Testis (tissue), 3 donors: ENCODE data around the gene ITGA6. TPM values are rescaled to one million over a fixed set of nuclear protein-coding genes. Genes with fewer than 3 reads are reported as not detected.

Experiments used
- DNase-seq: peaks from one replicate; pipeline ENCODE4 v3.0.0-alpha.2; 2019
- H3K27ac ChIP-seq, 2 donors: fragments of 200-600 bp; sonication (generic); one replicate each; pipeline ENCODE4 v1.5.1; 2019
- H3K27me3 ChIP-seq: fragments of 200-600 bp; sonication (generic); one replicate; pipeline ENCODE4 v1.5.1; 2019
- H3K36me3 ChIP-seq: fragments of 200-600 bp; sonication (generic); one replicate; pipeline ENCODE4 v1.5.1; 2017; ENCODE audit warnings: low read depth; ENCODE audit errors: missing control alignments
- H3K4me1 ChIP-seq: fragments of 200-600 bp; sonication (generic); one replicate; pipeline ENCODE4 v1.5.1; 2019
- H3K4me3 ChIP-seq, 2 donors: fragments of 200-600 bp; sonication (generic); one replicate each; pipeline ENCODE4 v1.5.1; 2017 to 2019
- H3K9me3 ChIP-seq: fragments of 200-600 bp; sonication (generic); one replicate; pipeline ENCODE4 v1.5.1; 2017
- POLR2A ChIP-seq: fragments of 450-650 bp; IDR thresholded peaks from one replicate; pipeline ENCODE4 v1.6.1; 2017; ENCODE audit warnings: antibody characterized with exemption, mild to moderate bottlenecking, moderate library complexity
- WGBS, 2 donors: methylation state at CpG; one replicate each; pipeline ENCODE4 v1.1.5; 2018; 5-methylcytosine and 5-hydroxymethylcytosine counted together
- intact Hi-C: fragments of 100-400 bp; cut with DNase I; formaldehyde crosslinking; loops from one replicate; pipeline ENCODE4 v1.15.1; 2023; ENCODE audit warnings: low total_unique reads
- polyA plus RNA-seq: library from polyadenylated mRNA; stranded (reverse); fragments of 350-450 nt; fragmentation: Illumina TruSeq; extraction: RNeasy Lipid Tissue Mini Kit (QIAGEN cat#74804); gene quantifications from one replicate; pipeline ENCODE4 v1.2.3, GENCODE V29; 2014; ENCODE audit warnings: low read depth, low replicate concordance; ENCODE audit not compliant: insufficient read depth
- total RNA-seq, 2 donors: library from RNA; depleted of rRNA; stranded (reverse); fragments of >200 nt; gene quantifications; one replicate each; pipeline ENCODE4 v1.2.3, GENCODE V29; 2016
- TF ChIP-seq, protein P1 (sequence below), 3 experiments: fragments of 450-650 bp in 2 of 3; fragments of 200-600 bp in 1 of 3; sonication (generic) in 1 of 3; IDR thresholded peaks; one replicate each; pipeline ENCODE4 v1.5.1; 2016 to 2019; ENCODE audit warnings: antibody characterized with exemption in 3 of 3, mild to moderate bottlenecking in 2 of 3, moderate library complexity in 1 of 3

ITGA6 gene
- total and polyA plus RNA-seq, 3 donors from 2014 or later: 57.5 to 232 (median 166) TPM

DNA sequence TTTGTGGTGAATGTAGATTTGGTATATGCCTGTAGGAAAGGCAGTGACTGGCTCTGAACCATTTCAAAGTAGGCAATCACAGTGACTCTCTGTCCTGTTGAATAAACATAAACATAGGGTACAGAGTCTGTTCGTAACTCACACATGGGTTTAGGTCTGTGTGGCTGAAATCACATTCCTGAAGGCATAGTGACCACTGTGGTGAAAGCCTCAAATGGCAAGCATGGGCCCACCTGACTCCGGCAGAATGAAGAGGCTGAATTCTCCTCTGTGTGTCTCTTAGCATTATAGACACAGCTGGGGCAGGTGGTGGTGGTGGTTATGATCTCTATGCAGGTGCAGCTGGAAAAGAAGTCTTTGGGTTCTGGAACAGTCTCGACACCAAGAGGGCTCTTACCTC lies 61.2 kb downstream of the ITGA6 start:
- H3K4me1 ChIP-seq: no peaks in the 10 kb centered on the region
- WGBS, 2 donors: 89 to 97% methylated on average over 3 of the region's 3 CpGs
- H3K9me3 ChIP-seq: no peaks in the 10 kb centered on the region
- no peak overlapping the region for H3K27ac ChIP-seq
- TF ChIP-seq, protein P1, sequence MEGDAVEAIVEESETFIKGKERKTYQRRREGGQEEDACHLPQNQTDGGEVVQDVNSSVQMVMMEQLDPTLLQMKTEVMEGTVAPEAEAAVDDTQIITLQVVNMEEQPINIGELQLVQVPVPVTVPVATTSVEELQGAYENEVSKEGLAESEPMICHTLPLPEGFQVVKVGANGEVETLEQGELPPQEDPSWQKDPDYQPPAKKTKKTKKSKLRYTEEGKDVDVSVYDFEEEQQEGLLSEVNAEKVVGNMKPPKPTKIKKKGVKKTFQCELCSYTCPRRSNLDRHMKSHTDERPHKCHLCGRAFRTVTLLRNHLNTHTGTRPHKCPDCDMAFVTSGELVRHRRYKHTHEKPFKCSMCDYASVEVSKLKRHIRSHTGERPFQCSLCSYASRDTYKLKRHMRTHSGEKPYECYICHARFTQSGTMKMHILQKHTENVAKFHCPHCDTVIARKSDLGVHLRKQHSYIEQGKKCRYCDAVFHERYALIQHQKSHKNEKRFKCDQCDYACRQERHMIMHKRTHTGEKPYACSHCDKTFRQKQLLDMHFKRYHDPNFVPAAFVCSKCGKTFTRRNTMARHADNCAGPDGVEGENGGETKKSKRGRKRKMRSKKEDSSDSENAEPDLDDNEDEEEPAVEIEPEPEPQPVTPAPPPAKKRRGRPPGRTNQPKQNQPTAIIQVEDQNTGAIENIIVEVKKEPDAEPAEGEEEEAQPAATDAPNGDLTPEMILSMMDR (IDR thresholded peaks at IDR 0.05): no peak
- TF ChIP-seq POLR2A: no peak
- H3K27me3 ChIP-seq: no peaks in the 10 kb centered on the region
- no peaks in the 10 kb centered on the region for H3K36me3 ChIP-seq
- intact Hi-C loops: no loop called here
- DNase-seq: no peak
- H3K4me3 ChIP-seq: no peak overlapping the region

DNA sequence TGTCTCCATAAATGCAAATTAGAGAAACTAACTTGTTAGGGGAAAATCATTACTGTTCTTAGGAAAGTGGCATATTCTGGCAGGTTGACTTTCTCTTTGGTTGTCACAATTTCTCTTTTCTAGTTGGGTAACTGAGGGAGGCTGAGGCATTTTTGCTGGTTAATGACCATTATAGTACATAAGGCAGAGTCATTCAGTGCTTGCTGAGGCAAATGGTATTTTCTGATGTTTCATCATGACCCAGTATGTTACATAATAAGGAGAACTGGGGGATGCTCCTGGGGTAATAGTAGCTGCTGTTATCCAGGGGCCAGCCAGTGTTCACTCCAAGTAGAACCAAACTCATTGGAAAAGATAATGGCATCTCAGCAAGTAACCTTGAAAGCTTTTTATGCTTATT lies 62.3 kb downstream of the ITGA6 start:
- H3K9me3 ChIP-seq: no peaks in the 10 kb centered on the region
- DNase-seq: no peak
- intact Hi-C loops: no loop called here
- H3K4me3 ChIP-seq: no peak overlapping the region
- H3K27ac ChIP-seq: no peak overlapping the region
- H3K4me1 ChIP-seq: no peaks in the 10 kb centered on the region
- TF ChIP-seq, protein P1 (IDR thresholded peaks at IDR 0.05): no peak
- no peaks in the 10 kb centered on the region for H3K36me3 ChIP-seq
- no peaks in the 10 kb centered on the region for H3K27me3 ChIP-seq

GRCh38 chr2:172496160-172496608 lies 68.8 kb downstream of the ITGA6 start:
- 61 to 62% methylated on average over 3 of the region's 3 CpGs for WGBS, 2 donors
- Histone ChIP-seq H3K27me3 (no peaks in the 10 kb centered on the region), H3K36me3 (no peaks in the 10 kb centered on the region), H3K27ac (no peak overlapping the region), H3K9me3 (no peaks in the 10 kb centered on the region), H3K4me1 (no peaks in the 10 kb centered on the region), H3K4me3 (no peak overlapping the region)
- intact Hi-C loops: no loop called here
- no peak for DNase-seq
- TF ChIP-seq, protein P1 (IDR thresholded peaks at IDR 0.05): no peak
- no peak for TF ChIP-seq POLR2A

- TF ChIP-seq POLR2A: no peak
- TF ChIP-seq, protein P1 (IDR thresholded peaks at IDR 0.05): no peak
- Histone ChIP-seq H3K9me3 (no peaks in the 10 kb centered on the region), H3K4me3 (no peak overlapping the region), H3K27ac (no peak overlapping the region), H3K4me1 (no peaks in the 10 kb centered on the region), H3K36me3 (no peaks in the 10 kb centered on the region), H3K27me3 (no peaks in the 10 kb centered on the region)
- no peak for DNase-seq
- 92 to 95% methylated on average over 4 of the region's 4 CpGs for WGBS, 2 donors
- intact Hi-C loops: no loop called here
Observed at GRCh38 chr2:172507199-172507598, 79.8 kb downstream of the ITGA6 start.

- no peaks in the 10 kb centered on the region for H3K4me1 ChIP-seq
- H3K4me3 ChIP-seq: no peak overlapping the region
- no peak for DNase-seq
- no peak overlapping the region for H3K27ac ChIP-seq
- TF ChIP-seq POLR2A: no peak
- TF ChIP-seq, protein P1 (IDR thresholded peaks at IDR 0.05): no peak
- H3K9me3 ChIP-seq: no peaks in the 10 kb centered on the region
- H3K36me3 ChIP-seq: no peaks in the 10 kb centered on the region
- intact Hi-C loops: no loop called here
- WGBS, 2 donors: 82 to 87% methylated on average over 6 of the region's 6 CpGs
- no peaks in the 10 kb centered on the region for H3K27me3 ChIP-seq
Observed at GRCh38 chr2:172510088-172510487, 82.7 kb downstream of the ITGA6 start.
